ENCODE measurements around the gene KIF1B.

GRCh38 chr1:10338047-10338446 is 127.7 kb downstream of the KIF1B start:
- TF ChIP-seq ZNF510 (tag by site-specific recombination; IDR thresholded peaks at IDR 0.05; ENCODE audit: insufficient replicate concordance) (no peak), CTCF (tag by site-specific recombination; IDR thresholded peaks at IDR 0.05) (peak; percentile 63), ZNF211 (tag by site-specific recombination; IDR thresholded peaks at IDR 0.05; ENCODE audit: low read depth) (no peak), BCL11A (tag by site-specific recombination; IDR thresholded peaks at IDR 0.05; ENCODE audit: low read depth) (no peak), MZF1 (tag by site-specific recombination; IDR thresholded peaks at IDR 0.05; ENCODE audit: borderline replicate concordance) (no peak), ZNF10 (tag by site-specific recombination; IDR thresholded peaks at IDR 0.05) (no peak), ZNF560 (tag by site-specific recombination; IDR thresholded peaks at IDR 0.05; ENCODE audit: borderline replicate concordance) (no peak), ZIC2 (tag by site-specific recombination; IDR thresholded peaks at IDR 0.05) (no peak), ZNF174 (tag by site-specific recombination; IDR thresholded peaks at IDR 0.05) (no peak), BCL11B (tag by site-specific recombination; IDR thresholded peaks at IDR 0.05; ENCODE audit: low read depth) (no peak), REST (tag by site-specific recombination; IDR thresholded peaks at IDR 0.05) (no peak), YY1 (tag by site-specific recombination; IDR thresholded peaks at IDR 0.05) (no peak)
